GM23338 (cell line): ENCODE data around the gene CYP3A4. TPM values are rescaled to one million over a fixed set of nuclear protein-coding genes. Genes with fewer than 3 reads are reported as not detected.
A peak's percentile ranks its signal among the peaks of the same experiment; 100 is the strongest.

ENCODE experiments used
- ATAC-seq: fragments of 200-7000 bp; cut with Tn5 transposase; 3 replicates; pipeline ENCODE4 v1.9.1; 2020
- DNase-seq: peaks from one replicate; pipeline ENCODE4 v3.0.0-alpha.2; 2015; ENCODE audit warnings: low spot score
- H2AFZ ChIP-seq: fragments of 200-600 bp; sonication (generic); 2 replicates; pipeline ENCODE4 v1.8.0; 2016; ENCODE audit warnings: antibody characterized with exemption, mild to moderate bottlenecking, moderate library complexity
- H3F3A ChIP-seq: fragments of 200-600 bp; sonication (generic); replicated peaks from 2 replicates; pipeline ENCODE4 v1.8.0; 2017; ENCODE audit warnings: antibody characterized with exemption, mixed run types, low read depth
- H3K27ac ChIP-seq: fragments of 200-600 bp; sonication (generic); 2 replicates; pipeline ENCODE4 v1.6.1; 2016; ENCODE audit warnings: low read depth
- H3K27me3 ChIP-seq: fragments of 200-600 bp; sonication (generic); 2 replicates; pipeline ENCODE4 v1.8.0; 2016; ENCODE audit warnings: mild to moderate bottlenecking, mixed run types, moderate library complexity; ENCODE audit not compliant: insufficient read depth
- H3K36me3 ChIP-seq: fragments of 200-600 bp; sonication (generic); 2 replicates; pipeline ENCODE4 v1.8.0; 2016; ENCODE audit warnings: mild to moderate bottlenecking; ENCODE audit not compliant: insufficient read depth
- H3K4me1 ChIP-seq: fragments of 200-600 bp; sonication (generic); 2 replicates; pipeline ENCODE4 v1.8.0; 2016; ENCODE audit warnings: mild to moderate bottlenecking, moderate library complexity; ENCODE audit not compliant: insufficient read depth
- H3K4me2 ChIP-seq: fragments of 200-600 bp; sonication (generic); 2 replicates; pipeline ENCODE4 v1.7.1; 2017; ENCODE audit warnings: mixed run types
- H3K4me3 ChIP-seq: fragments of 200-600 bp; sonication (generic); 2 replicates; pipeline ENCODE4 v1.6.1; 2016; ENCODE audit warnings: mixed run types
- H3K79me2 ChIP-seq: fragments of 200-600 bp; sonication (generic); replicated peaks from 2 replicates; pipeline ENCODE4 v1.8.0; 2017; ENCODE audit warnings: mild to moderate bottlenecking; ENCODE audit not compliant: insufficient read depth
- H3K9me2 ChIP-seq: fragments of 200-600 bp; sonication (generic); 2 replicates; pipeline ENCODE4 v1.8.0; 2017; ENCODE audit not compliant: insufficient read depth
- H4K20me1 ChIP-seq: fragments of 200-600 bp; sonication (generic); replicated peaks from 2 replicates; pipeline ENCODE4 v1.8.0; 2017; ENCODE audit warnings: mild to moderate bottlenecking; ENCODE audit not compliant: insufficient read depth
- H3K27ac Mint-ChIP-seq: 2 replicates; pipeline ENCODE4 v1.8.0; 2020; ENCODE audit warnings: inconsistent platforms, mild to moderate bottlenecking, moderate library complexity, mixed read lengths
- H3K27me3 Mint-ChIP-seq: 3 replicates; pipeline ENCODE4 v1.8.0; 2022; ENCODE audit warnings: low read depth, mild to moderate bottlenecking, moderate library complexity, mixed read lengths, inconsistent platforms; ENCODE audit not compliant: insufficient read depth, poor library complexity
- H3K36me3 Mint-ChIP-seq: 3 replicates; pipeline ENCODE4 v1.8.0; 2021; ENCODE audit warnings: low read depth, mild to moderate bottlenecking, inconsistent platforms, moderate library complexity, mixed read lengths
- H3K4me1 Mint-ChIP-seq: 3 replicates; pipeline ENCODE4 v1.8.0; 2020; ENCODE audit warnings: mild to moderate bottlenecking, inconsistent platforms, mixed read lengths
- H3K4me3 Mint-ChIP-seq: 3 replicates; pipeline ENCODE4 v1.8.0; 2021; ENCODE audit warnings: moderate library complexity, mild to moderate bottlenecking, inconsistent platforms, mixed read lengths
- H3K9me3 Mint-ChIP-seq: 3 replicates; pipeline ENCODE4 v1.8.0; 2020; ENCODE audit warnings: moderate library complexity, mild to moderate bottlenecking, inconsistent platforms, mixed read lengths
- CREB1 ChIP-seq: fragments of 250-450 bp; sonication (Bioruptor Pico); IDR thresholded peaks from 2 replicates; pipeline ENCODE4 v1.5.0; 2020; ENCODE audit warnings: low read depth, mild to moderate bottlenecking, moderate library complexity
- CTCF ChIP-seq, 2 experiments: fragments of 200-600 bp in 1 of 2; sonication (generic) in 1 of 2; conservative IDR thresholded peaks; 2 replicates each; pipeline versions ENCODE4 v1.5.1 to v1.6.1; 2016 to 2017; ENCODE audit warnings: antibody characterized with exemption in 2 of 2, low read depth in 2 of 2, mild to moderate bottlenecking in 2 of 2, moderate library complexity in 1 of 2
- ETS1 ChIP-seq: IDR thresholded peaks from 2 replicates; pipeline ENCODE4 v1.6.1; 2016; ENCODE audit warnings: antibody characterized with exemption
- EZH2 ChIP-seq: fragments of 200-600 bp; sonication (generic); IDR thresholded peaks from one replicate; pipeline ENCODE4 v1.8.0; 2017; ENCODE audit warnings: antibody characterized with exemption, mild to moderate bottlenecking, low read depth; ENCODE audit not compliant: unreplicated experiment
- EZH2phosphoT487 ChIP-seq: fragments of 200-600 bp; sonication (generic); IDR thresholded peaks from one replicate; pipeline ENCODE4 v1.8.1; 2018; ENCODE audit warnings: antibody characterized with exemption; ENCODE audit not compliant: unreplicated experiment
- JUNB ChIP-seq: IDR thresholded peaks from one replicate; pipeline ENCODE4 v1.6.1; 2016; ENCODE audit warnings: antibody characterized with exemption; ENCODE audit not compliant: unreplicated experiment
- NANOG ChIP-seq: IDR thresholded peaks from 2 replicates; pipeline ENCODE4 v1.6.1; 2016; ENCODE audit warnings: antibody characterized with exemption, borderline replicate concordance
- POLR2AphosphoS5 ChIP-seq: IDR thresholded peaks from 2 replicates; pipeline ENCODE4 v1.6.1; 2016; ENCODE audit warnings: antibody characterized with exemption, low read depth
- STAT1 ChIP-seq: IDR thresholded peaks from one replicate; pipeline ENCODE4 v1.6.1; 2016; ENCODE audit warnings: antibody characterized with exemption; ENCODE audit not compliant: unreplicated experiment
- ZNF331 ChIP-seq: fragments of 250-450 bp; sonication (Bioruptor Pico); IDR thresholded peaks from 2 replicates; pipeline ENCODE4 v1.5.0; 2020; ENCODE audit warnings: low read depth, mild to moderate bottlenecking, moderate library complexity
- ZNF462 ChIP-seq: fragments of 250-450 bp; sonication (Bioruptor Pico); IDR thresholded peaks from 2 replicates; pipeline ENCODE4 v1.5.0; 2020; ENCODE audit warnings: mild to moderate bottlenecking, moderate library complexity
- polyA plus RNA-seq: library from polyadenylated mRNA; unstranded; fragments of >200 nt; fragmentation: Nextera tagmentation; extraction: Ambion mirVana; gene quantifications from 2 replicates; pipeline ENCODE4 v1.2.1, GENCODE V29; 2016
- total RNA-seq: library from RNA; depleted of rRNA; stranded (reverse); fragments of >200 nt; shearing (Covaris generic); gene quantifications from 2 replicates; pipeline ENCODE4 v1.2.3, GENCODE V29; 2014

CYP3A4 gene
- total and polyA plus RNA-seq, 2 experiments from 2014 or later: not detected

- H3K4me3 ChIP-seq: no peak overlapping the region
- H3K9me2 ChIP-seq: no peaks in the 10 kb centered on the region
- H3F3A ChIP-seq: no peaks in the 10 kb centered on the region
- no peaks in the 10 kb centered on the region; the same call in 1 of the 2 replicates for H3K36me3 ChIP-seq
- no peak overlapping the region for H3K27ac ChIP-seq
- H3K27ac Mint-ChIP-seq: no peak overlapping the region
- no peaks in the 10 kb centered on the region for H4K20me1 ChIP-seq
- TF ChIP-seq ETS1 (no peak), CREB1 (CRISPR knock-in tag) (no peak), JUNB (no peak), NANOG (no peak), ZNF331 (CRISPR knock-in tag) (no peak), EZH2 (no peak)
- no peaks in the 10 kb centered on the region for H3K36me3 Mint-ChIP-seq
- no peak overlapping the region for H3K4me3 Mint-ChIP-seq
- no peak overlapping the region for H3K4me2 ChIP-seq
- H2AFZ ChIP-seq: no peak overlapping the region
- H3K9me3 Mint-ChIP-seq: peaks cover 3% of the 10 kb centered on the region; the same call in 2 of the 3 replicates
- ATAC-seq (no peak), DNase-seq (no peak)
- no peaks in the 10 kb centered on the region for H3K79me2 ChIP-seq
- H3K4me1 ChIP-seq: no peaks in the 10 kb centered on the region
- H3K27me3 ChIP-seq: no peaks in the 10 kb centered on the region
- H3K27me3 Mint-ChIP-seq: no peaks in the 10 kb centered on the region
- no peaks in the 10 kb centered on the region for H3K4me1 Mint-ChIP-seq
Observed at GRCh38 chr7:99709260-99709659, 74.7 kb downstream of the CYP3A4 start.

DNA sequence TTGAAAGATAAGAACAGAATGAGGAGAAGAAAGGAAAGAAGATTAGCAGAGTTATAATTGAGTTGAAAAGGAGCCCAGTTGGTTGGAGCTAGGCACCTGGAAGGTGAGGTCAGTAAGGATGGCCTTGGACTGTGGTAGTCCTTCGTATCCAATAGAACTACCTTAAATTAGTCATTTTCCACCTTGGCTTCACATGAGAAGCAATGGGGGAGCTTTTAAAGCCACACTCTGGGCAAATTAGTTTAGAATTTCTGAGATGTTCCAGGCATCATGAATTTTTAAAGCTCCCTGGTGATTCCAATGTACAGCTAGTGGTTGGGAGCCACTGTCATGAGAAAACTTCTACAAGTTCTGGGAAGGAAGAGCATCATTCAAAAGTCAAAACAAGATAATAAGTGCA, 76.9 kb downstream of the CYP3A4 start:
- peak; percentile 33 for DNase-seq
- Histone ChIP-seq H3K27ac (no peak overlapping the region), H4K20me1 (no peaks in the 10 kb centered on the region), H3K4me2 (no peak overlapping the region), H3K9me2 (no peaks in the 10 kb centered on the region; the same call in 1 of the 2 replicates), H3K79me2 (no peaks in the 10 kb centered on the region), H3K4me1 (no peaks in the 10 kb centered on the region), H3K4me3 (no peak overlapping the region), H2AFZ (no peak overlapping the region), H3F3A (no peaks in the 10 kb centered on the region), H3K27me3 (no peaks in the 10 kb centered on the region), H3K36me3 (no peaks in the 10 kb centered on the region; the same call in 1 of the 2 replicates)
- H3K27me3 Mint-ChIP-seq: no peaks in the 10 kb centered on the region
- peaks cover 3% of the 10 kb centered on the region; the same call in 2 of the 3 replicates for H3K9me3 Mint-ChIP-seq
- H3K4me1 Mint-ChIP-seq: no peaks in the 10 kb centered on the region
- no peak overlapping the region for H3K27ac Mint-ChIP-seq
- no peak overlapping the region for H3K4me3 Mint-ChIP-seq
- H3K36me3 Mint-ChIP-seq: no peaks in the 10 kb centered on the region
- no peak for ATAC-seq
- no peak for TF ChIP-seq JUNB
- no peak for TF ChIP-seq CREB1 (CRISPR knock-in tag)
- TF ChIP-seq STAT1: no peak
- no peak for TF ChIP-seq ZNF462
- TF ChIP-seq EZH2: no peak
- TF ChIP-seq ZNF331 (CRISPR knock-in tag): no peak
- no peak for TF ChIP-seq POLR2AphosphoS5
- no peak for TF ChIP-seq NANOG
- no peak for TF ChIP-seq ETS1
- no peak for TF ChIP-seq CTCF (conservative IDR thresholded peaks at IDR 0.05; ENCODE audit: low read depth in 2 of 2)
- TF ChIP-seq EZH2phosphoT487: no peak
